ENCODE results near the gene CFAP410. TPM values are rescaled to one million over a fixed set of nuclear protein-coding genes. Genes with fewer than 3 reads are reported as not detected.

Gene CFAP410
- total RNA-seq, 1 donor from 2014 or later = 14.9 TPM

- intact Hi-C loops (cut with micrococcal nuclease) = no loop called here
- DNase-seq (no peak), ATAC-seq (no peak)
Measured at GRCh38 chr21:44279354-44280260, 59.6 kb downstream of the CFAP410 start.

Other genes starting within 250 kb of the CFAP410 start
- gene PWP2, start 232.0 kb downstream of the CFAP410 start, total RNA-seq = 8.7 TPM
- 141 TPM for gene GATD3, start 205.7 kb downstream of the CFAP410 start, total RNA-seq
- gene ICOSLG, start 98.4 kb downstream of the CFAP410 start, total RNA-seq = 4.4 TPM
- gene DNMT3L, start 77.5 kb downstream of the CFAP410 start, total RNA-seq = not detected
- not detected for gene AIRE, start 53.5 kb downstream of the CFAP410 start, total RNA-seq
- 46.1 TPM for gene PFKL, start 39.3 kb downstream of the CFAP410 start, total RNA-seq
- 1.5 TPM for gene TRPM2, start 14.2 kb upstream of the CFAP410 start, total RNA-seq
- gene LRRC3, start 116.1 kb upstream of the CFAP410 start, total RNA-seq = 2.1 TPM
- gene KRTAP10-1, start 200.8 kb upstream of the CFAP410 start, total RNA-seq = not detected
- not detected for gene KRTAP10-2, start 212.1 kb upstream of the CFAP410 start, total RNA-seq
- not detected for gene KRTAP10-3, start 219.4 kb upstream of the CFAP410 start, total RNA-seq
- not detected for gene KRTAP10-4, start 234.3 kb upstream of the CFAP410 start, total RNA-seq
- not detected for gene KRTAP10-5, start 241.2 kb upstream of the CFAP410 start, total RNA-seq